ENCODE data around the gene SLC19A1.

Gene SLC19A1

DNA sequence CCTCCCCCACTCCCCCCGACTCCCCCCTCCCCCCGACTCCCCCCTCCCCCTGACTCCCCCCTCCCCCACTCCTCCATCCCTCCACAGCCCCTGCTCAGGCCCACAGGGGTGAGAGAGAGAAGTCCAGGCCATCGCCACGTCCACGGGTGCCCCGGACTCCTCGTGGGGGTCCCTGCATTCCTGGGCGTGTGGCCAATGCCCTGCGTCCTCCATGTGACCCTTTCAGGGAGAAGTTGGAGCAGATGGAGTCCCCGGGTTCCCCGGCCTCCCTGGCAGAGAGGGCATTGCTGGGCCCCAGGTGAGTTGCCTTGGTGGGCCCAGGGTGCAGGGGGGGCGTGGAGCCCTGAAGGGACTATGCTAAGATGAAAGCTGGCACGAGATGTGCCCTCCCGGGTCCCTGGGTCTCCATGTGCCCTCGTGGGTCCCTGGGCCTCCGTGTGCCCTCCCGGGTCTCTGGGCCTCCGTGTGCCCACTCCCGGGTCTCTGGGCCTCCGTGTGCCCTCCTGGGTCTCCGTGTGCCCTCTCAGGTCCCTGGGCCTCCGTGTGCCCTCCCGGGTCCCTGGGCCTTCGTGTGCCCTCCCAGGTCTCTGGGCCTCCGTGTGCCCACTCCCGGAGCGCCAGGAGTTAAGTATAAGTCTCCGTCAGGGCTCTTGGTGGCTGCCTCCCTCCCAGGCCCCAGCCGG, 52.0 kb downstream of the SLC19A1 start:
- no peak for DNase-seq (ENCODE audit: low read depth)

DNA sequence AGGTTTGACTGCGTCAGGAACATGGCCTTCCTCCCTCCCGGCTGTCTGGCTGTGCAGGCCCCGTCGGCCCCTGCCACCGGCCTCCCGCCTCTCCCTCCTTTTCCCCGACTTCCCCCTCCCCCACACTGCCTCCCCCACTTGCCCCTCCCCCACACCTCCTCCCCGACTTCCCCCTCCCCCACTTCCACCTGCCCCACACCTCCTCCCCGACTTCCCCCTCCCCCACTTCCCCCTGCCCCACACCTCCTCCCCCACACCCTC, 52.6 kb downstream of the SLC19A1 start:
- no peak for DNase-seq (ENCODE audit: low read depth)

- no peak for DNase-seq (ENCODE audit: low read depth)
Observed at GRCh38 chr21:45488931-45489721, 53.1 kb downstream of the SLC19A1 start.

GRCh38 chr21:45487891-45488600, 54.2 kb downstream of the SLC19A1 start:
- DNase-seq (ENCODE audit: low read depth) = no peak

DNA sequence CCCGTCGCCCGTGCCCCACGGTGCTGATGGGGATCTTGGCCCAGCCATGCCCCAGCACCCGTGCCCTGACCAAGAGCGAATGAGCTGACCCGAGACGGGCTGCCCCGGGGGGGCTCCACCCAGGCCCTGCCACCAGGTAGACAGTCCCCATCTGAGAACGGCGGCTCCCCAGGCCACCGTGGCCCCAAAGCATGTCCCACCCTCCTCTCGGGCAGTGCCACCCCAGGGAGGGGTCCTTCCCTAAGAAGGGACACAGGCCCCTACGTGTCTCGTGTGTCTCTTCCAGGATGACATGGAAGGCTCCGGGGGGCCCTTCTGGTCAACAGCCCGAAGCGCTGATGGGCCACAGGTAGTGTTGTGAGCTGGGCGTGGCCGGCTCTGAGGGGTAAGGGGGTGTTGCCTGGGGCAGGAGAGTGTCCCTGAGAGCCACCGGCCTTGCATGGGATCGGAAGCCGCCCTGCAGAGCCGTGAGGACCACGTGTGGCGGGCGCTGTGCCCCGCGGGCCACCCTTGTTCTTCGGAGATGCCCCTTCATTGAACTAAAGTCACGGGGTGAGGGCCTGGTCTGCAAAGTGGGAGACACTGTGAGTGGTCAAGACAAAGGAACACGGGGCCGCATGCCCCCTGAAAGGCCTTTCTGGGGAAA, 55.0 kb downstream of the SLC19A1 start:
- no peak for DNase-seq (ENCODE audit: low read depth)

DNA sequence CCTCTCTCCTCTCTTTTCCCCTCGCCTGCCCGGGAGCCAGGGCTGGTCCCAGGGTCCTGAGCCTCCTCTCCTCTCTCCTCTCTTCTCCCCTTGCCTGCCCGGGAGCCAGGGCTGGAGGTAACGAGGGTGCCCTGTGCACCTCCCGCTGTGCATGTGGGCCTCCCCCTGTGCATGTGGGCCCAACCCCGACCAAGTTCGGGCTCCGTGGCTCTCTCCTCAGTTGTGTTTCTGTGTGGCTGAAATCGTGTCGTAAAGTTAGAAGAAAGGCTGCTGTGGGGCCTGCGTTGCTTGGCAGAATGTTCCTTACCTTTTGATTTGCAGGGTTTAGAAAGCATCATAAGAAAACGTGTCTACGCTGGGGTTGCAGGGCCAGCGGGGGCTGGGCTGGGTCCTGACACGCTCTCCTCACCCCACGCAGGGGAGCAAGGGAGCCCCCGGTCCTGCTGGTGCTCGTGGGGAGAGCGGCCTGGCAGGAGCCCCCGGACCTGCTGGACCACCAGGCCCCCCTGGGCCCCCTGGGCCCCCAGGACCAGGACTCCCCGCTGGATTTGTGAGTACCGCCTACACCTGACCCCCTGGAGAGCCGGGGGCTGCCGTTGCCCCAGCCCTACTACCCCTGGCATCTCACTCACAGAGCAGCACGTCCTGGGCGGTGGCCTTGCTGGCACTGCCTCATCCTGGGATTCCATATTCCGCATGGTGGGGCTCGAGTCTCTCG, 55.6 kb downstream of the SLC19A1 start:
- DNase-seq (ENCODE audit: low read depth) = no peak

DNA sequence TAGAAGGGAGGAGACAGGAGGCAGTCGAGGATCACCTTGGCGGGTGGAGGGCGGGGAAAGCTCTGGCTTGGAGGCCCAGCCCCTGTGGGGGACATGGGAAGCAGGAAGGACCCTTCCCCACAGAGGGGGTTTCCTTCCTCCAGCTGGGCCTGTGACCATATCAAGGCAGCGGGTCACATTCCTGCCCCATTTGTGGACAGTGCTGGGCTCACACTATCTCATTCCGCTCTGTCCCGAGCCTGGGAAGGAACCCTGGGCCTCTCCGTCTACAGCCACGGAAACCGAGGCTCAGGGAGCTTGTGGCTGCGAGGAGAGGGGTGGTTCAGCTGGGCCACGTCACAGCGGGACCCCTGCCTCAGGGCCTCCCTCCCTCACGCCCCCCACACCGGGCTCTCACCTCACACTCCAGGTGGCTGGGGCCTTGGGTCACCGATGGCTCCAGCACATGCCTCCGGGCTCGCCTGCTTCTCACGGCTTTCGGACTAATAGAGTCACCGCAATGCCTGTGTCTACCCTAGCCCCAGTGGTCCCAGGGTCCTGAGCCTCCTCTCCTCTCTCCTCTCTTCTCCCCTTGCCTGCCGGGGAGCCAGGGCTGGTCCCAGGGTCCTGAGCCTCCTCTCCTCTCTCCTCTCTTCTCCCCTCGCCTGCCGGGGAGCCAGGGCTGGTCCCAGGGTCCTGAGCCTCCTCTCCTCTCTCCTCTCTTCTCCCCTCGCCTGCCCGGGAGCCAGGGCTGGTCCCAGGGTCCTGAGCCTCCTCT, 56.4 kb downstream of the SLC19A1 start:
- DNase-seq (ENCODE audit: low read depth) = no peak

DNA sequence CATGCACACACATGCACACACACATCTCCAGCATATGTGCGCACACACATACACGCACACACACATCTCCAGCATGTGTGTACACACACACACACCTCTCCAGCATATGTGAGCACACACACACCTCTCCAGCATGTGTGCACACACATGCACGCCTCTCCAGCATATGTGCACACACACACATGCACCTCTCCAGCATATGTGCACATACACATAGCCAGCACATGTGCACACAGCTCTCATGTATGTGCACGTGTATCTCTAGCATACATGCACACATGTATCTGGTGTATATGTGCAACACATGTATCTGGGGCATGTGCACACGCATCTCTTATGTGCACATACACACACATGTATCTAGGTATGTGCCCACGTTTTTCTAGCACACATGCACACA, 57.9 kb downstream of the SLC19A1 start:
- DNase-seq (ENCODE audit: low read depth) = no peak

- no peak for DNase-seq (ENCODE audit: low read depth)
Observed at GRCh38 chr21:45482899-45483821, 59.1 kb downstream of the SLC19A1 start.

- no peak for DNase-seq (ENCODE audit: low read depth)
Observed at GRCh38 chr21:45481977-45482898, 60.0 kb downstream of the SLC19A1 start.

GRCh38 chr21:45481566-45481965, 60.7 kb downstream of the SLC19A1 start:
- DNase-seq (ENCODE audit: low read depth) = no peak

DNA sequence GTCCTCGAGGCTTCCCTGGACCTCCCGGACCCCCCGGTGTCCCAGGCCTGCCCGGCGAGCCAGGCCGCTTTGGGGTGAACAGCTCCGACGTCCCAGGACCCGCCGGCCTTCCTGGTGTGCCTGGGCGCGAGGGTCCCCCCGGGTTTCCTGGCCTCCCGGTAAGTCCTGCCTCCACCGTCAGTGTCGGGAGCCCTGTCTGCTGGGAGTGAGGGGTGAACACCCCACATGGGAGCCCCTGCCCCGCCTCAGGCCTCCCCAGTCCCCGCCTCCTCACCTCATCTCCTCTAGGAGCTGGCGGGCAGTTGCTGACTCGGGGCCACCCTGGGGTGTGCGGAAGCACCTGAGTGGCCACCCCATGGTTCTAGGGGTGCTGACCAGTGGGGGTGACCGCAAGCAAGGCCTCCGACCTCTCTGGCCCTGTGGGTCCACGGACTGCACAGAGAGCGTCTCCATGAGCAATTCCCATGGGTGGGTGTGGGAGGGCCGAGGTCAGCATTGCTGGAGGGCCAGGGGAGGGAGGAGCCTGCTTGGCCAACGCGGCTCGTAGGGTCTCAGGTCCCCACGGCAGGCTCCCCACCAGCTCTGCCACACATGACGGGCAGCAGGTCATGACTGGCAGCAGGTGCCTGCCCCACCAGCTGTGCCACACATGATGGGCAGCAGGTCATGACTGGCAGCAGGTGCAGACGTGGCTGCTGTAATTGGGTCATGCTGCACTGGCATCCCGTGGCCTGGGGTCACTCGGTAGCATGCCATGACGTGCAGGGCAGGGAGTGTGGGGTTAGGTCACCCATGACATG, 61.3 kb downstream of the SLC19A1 start:
- no peak for DNase-seq (ENCODE audit: low read depth)

- no peak for DNase-seq (ENCODE audit: low read depth)
Observed at GRCh38 chr21:45479691-45480675, 62.3 kb downstream of the SLC19A1 start.

- DNase-seq (ENCODE audit: low read depth) = no peak
Observed at GRCh38 chr21:45478816-45479669, 63.2 kb downstream of the SLC19A1 start.

GRCh38 chr21:45478115-45478801, 64.0 kb downstream of the SLC19A1 start:
- DNase-seq (ENCODE audit: low read depth) = no peak
